GM08714 (cell line): Measurements from ENCODE around the gene MRPL58.

Experiments
- H3K4me3 ChIP-seq: fragments of 200-500 bp; sonication (Bioruptor generic); 2 replicates; pipeline ENCODE4 v1.5.1; 2014; ENCODE audit warnings: mild to moderate bottlenecking, low read length, inconsistent platforms
- ZNF274 ChIP-seq: IDR thresholded peaks from 2 replicates; pipeline ENCODE4 v1.6.1; 2012; ENCODE audit warnings: mild to moderate bottlenecking, low read depth, low read length

The MRPL58 gene

DNA sequence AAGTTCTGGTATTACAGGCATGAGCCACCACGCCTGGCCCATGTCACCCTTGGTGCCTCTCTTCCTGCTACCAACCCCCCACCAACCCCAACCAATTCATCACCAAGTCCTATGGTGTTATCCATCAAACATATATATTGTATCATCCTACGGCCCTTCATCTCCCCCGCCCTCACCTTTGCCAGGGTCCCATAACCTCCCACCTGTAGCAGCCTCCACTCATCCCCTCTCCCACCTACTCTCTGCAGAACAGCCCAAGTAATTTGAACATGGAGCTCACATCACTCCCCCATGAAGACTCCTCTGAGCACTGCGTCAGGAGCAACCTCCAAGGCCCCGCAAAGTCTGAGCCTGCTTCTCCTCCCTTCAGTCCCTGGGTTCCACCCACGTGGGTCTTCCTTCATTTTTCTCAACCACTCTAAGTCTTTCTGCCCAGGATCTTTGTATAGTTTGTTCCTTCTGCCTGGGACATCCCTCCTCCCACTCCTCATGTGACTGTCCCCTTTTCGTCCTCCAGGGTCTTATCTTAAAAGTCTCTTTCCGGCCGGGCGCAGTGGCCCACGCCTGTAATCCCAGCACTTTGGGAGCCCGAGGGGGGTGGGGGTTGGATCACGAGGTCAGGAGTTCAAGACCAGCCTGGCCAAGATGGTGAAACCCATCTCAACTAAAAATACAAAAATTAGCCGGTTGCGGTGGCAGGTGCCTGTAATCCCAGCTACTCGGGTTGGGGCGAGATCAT lies 32.9 kb upstream of the MRPL58 start:
- no peak for TF ChIP-seq ZNF274
- no peak overlapping the region for H3K4me3 ChIP-seq

DNA sequence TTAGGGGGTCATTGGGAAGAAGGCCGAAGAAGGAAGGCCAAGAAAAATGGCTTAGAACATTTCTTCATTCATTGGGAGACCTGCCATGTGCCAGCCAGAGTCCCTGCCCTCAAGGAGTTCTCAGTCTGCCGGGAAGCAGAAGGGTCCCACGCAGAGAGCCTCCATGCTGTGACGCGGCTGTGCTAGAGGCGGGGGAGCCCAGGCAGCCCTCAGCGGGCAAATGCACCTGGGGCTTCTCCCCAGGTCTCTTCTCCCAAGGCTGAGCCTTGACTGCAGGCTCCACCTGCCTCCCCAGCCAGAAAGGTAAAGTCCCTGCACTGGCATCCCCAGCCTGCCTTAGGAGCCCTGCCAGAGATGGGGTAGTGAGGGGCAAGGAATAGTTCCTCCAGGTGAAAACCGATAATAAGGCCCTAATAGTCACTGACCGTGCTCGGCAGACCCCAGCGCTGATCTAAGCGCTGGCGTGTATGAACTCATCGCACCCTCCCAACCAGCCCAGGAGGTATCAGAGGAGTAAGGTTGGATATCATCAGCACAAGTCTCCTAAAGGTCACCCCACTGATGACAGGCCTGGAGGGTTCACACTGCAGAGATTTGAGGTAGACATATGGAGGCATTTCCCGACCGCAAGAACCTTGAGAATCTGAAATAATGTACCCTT lies 31.0 kb upstream of the MRPL58 start:
- peak overlapping the region; percentile 56; the same call in 1 of the 2 replicates for H3K4me3 ChIP-seq
- TF ChIP-seq ZNF274: no peak

DNA sequence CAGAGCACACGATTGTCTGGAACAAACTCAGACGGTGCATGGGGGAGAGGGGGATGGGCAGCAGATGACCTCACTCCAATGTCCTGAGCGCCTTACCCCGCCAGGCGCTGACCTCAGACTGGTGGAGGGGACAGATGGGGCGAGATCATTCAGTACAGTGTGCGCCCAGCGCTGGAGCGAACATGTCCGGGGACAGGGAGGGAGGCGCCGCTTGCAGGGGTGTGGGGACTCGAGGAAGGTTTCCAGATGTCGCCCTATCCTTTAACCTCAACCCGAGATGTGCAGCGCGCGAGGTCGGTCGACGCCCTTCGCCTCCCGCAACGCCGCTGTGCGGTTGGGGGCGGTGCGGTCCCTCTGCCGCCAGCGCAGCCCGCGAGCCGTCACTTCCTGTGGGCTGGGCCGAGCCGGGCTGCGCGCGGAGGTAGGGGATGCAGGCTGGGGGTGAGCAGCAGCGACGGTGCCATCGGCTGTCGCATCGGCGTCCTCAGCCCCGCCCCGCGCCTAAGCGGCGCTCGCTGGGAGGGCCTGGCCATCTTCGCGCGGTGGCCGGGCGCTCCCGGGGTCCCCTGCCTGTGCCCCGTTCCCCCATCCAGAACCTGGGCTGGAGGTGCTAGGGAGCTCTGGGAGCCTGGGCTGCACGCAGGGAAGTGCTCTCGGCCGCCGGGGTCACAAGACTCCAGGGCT lies 30.3 kb upstream of the MRPL58 start:
- TF ChIP-seq ZNF274: no peak
- H3K4me3 ChIP-seq: peak overlapping the region; percentile 56; the same call in 1 of the 2 replicates

DNA sequence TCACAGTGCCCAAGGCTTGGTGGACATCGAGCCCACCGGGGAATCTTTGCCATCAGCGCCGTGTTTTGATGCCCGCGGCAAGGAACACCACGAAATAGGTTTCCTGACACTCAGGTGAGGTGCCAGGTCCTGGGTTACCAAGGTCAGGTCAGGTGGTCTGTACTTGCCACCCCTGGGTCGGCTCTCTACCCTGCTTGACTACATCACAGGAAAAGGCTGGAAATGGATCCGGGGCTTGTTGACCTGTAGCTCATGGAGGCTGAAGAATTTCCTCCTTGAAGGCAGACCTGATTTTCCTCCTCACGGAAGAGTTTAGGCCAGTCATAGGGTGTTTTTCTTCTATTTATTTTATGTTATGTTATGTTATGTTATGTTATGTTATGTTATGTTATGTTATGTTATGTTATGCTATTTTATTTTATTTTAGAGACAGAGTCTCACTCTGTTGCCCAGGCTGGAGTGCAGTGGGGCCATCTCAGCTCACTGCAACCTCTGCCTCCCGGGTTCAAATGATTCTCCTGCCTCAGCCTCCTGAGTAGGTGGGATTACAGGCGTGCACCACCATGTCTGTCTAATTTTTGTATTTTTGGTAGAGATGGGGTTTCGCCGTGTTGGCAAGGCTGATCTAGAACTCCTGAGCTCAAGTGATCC lies 29.7 kb upstream of the MRPL58 start:
- H3K4me3 ChIP-seq: peak overlapping the region; percentile 56; the same call in 1 of the 2 replicates

DNA sequence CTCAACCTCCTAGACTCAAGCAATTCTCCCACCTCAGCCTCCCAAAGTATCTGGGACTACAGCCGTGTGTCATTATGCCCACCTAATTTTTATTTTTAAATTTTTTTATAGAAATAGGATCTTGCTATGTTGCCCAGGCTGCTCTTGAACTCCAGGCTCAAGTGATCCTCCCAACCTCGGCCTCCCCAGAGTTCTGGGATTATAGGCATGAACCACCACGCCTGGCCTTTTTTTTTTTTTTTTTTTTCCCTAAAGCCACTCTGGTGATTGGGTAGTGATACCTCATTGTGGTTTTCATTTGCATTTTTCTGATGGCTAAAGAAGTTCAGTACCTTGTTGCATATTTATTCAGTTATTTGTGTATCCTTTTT lies 26.3 kb upstream of the MRPL58 start:
- no peak for TF ChIP-seq ZNF274
- H3K4me3 ChIP-seq: no peak overlapping the region

DNA sequence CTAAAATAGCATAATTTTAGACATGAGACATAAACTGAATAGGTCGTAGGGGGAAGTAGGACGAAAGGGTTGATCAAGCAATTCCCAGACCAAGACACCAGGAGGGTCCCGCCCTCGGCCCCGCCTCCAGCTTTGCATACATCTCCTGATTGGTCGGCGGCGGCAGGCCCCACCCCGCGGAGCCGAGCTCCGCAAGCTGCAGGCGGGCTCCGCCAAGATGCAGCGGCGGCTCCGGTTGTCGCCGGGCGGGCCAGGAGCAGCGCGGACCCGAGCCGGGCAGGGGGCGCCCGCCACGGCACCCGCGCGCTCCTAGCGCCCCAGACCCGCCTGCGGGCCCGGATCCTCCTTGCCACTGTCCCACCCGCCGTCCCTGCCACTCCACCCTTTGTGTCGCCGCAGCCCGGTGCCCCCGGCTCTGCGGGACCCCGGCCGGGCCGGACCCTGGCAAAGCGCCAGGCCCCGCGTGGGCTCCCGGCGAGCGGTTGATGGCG lies 25.0 kb upstream of the MRPL58 start, which contains the start of gene CDR2L:
Gene CDR2L, plus strand, starts transcription at position 215 of the 491 bp plus-strand sequence. CDS start 412 bp downstream, outside the sequence.
- peak within 1 kb of the TSS; percentile 57 for H3K4me3 ChIP-seq
- no peak for TF ChIP-seq ZNF274

DNA sequence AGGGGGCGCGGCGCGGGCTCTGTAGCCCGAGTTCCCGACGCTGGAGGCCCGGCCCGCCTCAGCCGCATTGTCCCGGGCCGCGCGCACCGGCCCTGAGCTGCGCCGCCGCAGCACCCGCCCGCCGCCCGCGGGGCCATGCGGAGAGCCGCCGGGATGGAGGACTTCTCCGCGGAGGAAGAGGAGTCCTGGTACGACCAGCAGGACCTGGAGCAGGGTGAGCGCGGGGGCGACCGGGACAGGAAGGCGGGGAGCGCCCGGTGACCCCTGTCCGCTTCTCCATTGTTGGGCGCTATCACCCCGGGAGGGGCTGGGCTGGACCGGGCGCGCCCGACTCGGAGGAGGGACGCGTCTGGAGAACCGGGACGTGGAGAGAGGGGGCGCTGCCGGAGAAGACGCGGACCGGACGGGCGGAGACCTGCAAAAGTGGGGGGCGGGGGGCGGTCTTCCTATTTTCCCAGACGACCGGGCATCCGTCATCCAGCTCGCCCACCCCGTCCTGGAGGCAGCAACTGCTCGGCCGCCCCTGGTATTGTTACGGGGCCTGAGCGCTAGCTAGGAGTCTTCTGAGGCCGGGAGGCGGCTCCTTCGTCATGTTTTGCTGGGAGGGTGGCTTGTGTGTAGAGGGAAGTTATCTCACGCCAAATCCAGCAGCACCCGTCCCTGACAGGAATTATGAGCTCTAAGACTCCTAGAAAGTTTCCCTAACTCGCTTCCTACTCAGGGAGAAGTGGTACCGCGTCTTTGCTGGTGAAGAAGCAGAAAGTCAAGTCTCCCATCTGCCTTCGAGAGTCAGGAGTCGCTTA lies 24.4 kb upstream of the MRPL58 start:
- no peak for TF ChIP-seq ZNF274
- H3K4me3 ChIP-seq: peak overlapping the region; percentile 57

DNA sequence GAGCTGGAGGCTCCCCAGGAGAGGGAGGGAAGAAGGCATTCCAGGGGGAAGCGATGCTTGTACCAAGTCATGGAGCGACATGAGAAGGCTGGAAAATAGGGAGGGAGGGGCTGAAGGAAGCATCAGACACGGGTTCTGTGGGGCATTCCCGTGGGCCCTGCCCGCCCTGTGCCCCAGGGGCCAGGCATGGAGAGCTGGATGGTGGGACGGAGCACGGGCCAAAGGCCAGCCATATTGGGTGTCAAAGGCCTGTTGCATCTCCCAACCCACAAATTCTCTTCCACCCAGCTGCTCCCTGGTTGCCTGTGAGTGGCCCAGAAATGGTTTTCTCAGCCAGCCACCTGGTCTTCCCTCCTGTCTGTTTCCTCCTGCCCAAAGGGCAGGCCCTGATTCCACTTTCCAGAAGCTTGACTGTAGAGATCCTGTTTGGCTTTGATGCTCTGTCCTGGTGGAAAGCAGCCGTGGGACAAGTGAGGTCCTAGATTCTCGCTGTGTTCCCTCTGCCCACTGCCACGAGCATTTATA lies 21.8 kb upstream of the MRPL58 start:
- TF ChIP-seq ZNF274: no peak
- H3K4me3 ChIP-seq: no peak overlapping the region

DNA sequence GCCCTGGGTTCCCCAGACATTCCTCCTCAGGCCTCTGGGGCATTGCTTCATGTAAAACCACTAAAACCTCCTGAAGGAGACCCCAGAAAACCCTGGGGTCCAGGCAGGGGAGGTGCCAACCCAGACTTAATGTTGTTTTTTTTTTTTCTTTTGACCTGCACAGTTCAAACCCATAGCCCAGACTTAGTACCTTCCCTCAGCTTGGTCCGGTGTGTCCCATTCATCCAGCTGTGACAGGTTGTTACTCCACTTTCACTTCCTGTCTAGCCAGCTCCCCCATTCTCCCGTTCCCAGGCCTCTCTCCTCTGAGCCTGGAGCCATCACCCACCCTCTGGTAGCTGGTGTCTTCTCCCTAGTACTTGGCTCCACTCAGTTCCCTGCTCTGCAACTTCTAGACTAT lies 20.2 kb upstream of the MRPL58 start:
- TF ChIP-seq ZNF274: no peak
- H3K4me3 ChIP-seq: no peak overlapping the region

DNA sequence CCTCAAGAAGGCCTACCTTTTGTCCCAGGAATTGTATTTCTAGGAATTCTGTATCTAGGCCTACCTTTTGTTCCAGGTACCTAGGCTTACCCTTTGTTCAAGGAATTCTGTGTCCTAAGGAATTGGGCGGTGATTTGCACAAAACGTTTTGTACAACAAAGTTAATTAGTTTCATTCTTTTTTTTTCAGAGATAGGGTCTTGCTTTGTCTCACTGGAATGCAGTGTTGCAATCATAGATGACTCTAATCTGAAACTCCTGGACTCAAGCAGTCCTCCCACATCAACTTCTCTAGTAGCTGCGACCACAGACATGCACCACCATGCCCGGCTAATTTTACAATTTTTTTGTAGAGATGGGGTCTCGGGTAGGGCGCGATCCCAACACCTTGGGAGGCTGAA lies 18.0 kb upstream of the MRPL58 start:
- TF ChIP-seq ZNF274: no peak
- no peak overlapping the region for H3K4me3 ChIP-seq

DNA sequence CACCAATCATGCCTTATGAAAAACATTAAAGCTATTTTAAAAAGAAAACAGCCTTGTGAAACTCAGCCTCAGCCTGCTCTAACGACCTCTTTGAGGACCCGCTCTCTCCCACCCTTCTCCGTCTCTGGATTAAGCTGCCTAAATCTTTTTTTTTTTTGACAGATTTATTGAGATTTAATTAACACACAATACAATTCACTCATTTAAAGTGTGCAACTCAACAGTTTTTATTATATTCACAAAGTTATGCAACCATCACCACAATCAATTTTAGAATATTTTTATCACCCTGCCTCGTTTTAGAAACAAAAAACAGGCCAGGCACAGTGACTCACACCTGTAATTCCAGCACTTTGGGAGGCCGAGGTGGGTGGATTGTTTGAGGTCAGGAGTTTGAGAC lies 16.6 kb upstream of the MRPL58 start:
- no peak for TF ChIP-seq ZNF274
- no peak overlapping the region for H3K4me3 ChIP-seq

DNA sequence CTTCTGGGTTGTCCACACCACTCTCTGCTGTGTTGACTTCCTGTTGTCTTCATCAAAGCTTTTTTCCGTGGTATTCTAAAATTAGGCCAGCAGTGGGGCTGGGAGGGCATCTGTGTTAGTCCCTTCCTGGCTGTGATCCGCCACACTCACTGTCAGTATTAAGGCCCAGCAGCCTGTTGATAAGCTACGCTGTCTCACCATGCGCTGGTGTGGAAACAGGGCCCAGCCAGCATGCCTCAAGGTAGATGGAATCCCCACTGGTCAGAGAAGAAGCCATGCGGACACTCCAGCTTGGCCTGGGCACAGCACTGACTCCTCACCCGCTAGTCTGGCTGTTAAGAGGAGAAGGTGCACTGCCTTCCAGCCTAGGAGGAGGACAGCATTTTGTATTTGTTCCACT lies 13.7 kb upstream of the MRPL58 start:
- TF ChIP-seq ZNF274: no peak
- H3K4me3 ChIP-seq: no peak overlapping the region

DNA sequence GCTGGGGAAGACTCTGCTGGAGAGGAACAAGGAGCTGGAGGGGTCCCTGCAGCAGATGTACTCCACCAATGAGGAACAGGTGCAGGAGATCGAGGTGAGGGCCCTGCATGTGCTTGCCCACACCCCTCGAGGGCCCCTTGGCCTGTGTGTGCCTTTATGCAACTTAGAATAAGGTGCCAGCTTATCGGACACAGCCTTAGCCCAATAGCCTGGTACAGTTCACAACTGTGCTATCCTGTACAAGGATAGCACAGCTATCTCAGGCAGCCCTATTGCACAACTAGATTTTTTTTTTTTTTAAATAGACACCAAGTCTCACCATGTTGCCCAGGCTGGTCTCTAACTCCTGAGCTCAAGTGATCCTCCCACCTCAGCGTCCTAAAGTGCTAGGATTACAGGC lies 12.9 kb upstream of the MRPL58 start:
- no peak for TF ChIP-seq ZNF274
- H3K4me3 ChIP-seq: no peak overlapping the region
